ENCODE measurements around the gene GPR176. TPM values are rescaled to one million over a fixed set of nuclear protein-coding genes. Genes with fewer than 3 reads are reported as not detected.

GPR176 gene
- total RNA-seq, 1 donor from 2014 or later = 15.9 TPM

DNA sequence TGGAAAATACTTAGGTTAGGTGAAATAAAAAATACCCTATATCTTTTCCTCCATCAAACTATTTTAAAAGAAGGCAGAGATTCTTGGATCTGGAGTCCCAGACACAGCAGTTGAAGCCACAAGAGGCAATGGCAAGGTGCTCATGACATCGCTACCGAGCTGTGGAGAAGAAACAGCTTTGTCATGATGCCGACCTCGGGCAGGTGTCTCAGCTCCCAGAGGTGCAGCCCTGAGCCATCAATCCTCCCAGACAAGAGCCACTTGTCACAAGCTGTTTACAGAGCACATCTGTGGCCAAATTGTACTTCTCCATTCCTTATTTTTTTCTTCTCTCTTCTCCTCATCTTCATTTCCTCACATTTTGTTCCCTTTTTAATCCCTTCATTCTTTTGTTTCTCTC is 50.8 kb downstream of the GPR176 start:
- Mint-ChIP-seq H3K4me1 (ENCODE audit: low read depth, unreplicated experiment) (peaks cover 7% of the 10 kb centered on the region), H3K27ac (ENCODE audit: unreplicated experiment) (no peak overlapping the region)

DNA sequence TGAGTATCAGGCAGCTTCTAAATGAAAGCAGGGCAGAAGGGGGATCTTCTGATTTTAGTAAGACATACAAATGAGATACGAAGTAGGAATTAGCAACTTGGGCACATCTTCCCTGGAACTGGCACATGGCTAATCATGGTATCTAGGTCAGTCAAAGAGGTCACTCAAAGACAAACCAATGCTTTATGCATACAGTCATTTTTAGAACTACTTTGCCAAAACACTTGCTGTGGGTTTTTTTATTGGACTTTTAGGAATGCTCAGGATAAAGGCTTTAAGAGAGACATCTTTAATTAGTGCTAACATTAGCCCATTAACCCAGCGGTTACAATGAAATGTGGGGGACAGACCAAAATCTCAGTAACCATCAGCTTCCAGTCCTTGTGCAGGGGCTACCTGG is 51.7 kb downstream of the GPR176 start:
- Mint-ChIP-seq H3K4me3 (ENCODE audit: unreplicated experiment) (no peak overlapping the region), H3K4me1 (ENCODE audit: low read depth, unreplicated experiment) (peaks cover 7% of the 10 kb centered on the region), H3K9me3 (ENCODE audit: unreplicated experiment) (peaks cover 4% of the 10 kb centered on the region), H3K36me3 (ENCODE audit: unreplicated experiment) (no peaks in the 10 kb centered on the region), H3K27me3 (ENCODE audit: unreplicated experiment) (peaks cover 4% of the 10 kb centered on the region), H3K27ac (ENCODE audit: unreplicated experiment) (no peak overlapping the region)
- DNase-seq = no peak
- TF ChIP-seq, protein P1, sequence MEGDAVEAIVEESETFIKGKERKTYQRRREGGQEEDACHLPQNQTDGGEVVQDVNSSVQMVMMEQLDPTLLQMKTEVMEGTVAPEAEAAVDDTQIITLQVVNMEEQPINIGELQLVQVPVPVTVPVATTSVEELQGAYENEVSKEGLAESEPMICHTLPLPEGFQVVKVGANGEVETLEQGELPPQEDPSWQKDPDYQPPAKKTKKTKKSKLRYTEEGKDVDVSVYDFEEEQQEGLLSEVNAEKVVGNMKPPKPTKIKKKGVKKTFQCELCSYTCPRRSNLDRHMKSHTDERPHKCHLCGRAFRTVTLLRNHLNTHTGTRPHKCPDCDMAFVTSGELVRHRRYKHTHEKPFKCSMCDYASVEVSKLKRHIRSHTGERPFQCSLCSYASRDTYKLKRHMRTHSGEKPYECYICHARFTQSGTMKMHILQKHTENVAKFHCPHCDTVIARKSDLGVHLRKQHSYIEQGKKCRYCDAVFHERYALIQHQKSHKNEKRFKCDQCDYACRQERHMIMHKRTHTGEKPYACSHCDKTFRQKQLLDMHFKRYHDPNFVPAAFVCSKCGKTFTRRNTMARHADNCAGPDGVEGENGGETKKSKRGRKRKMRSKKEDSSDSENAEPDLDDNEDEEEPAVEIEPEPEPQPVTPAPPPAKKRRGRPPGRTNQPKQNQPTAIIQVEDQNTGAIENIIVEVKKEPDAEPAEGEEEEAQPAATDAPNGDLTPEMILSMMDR (IDR thresholded peaks at IDR 0.05; ENCODE audit: partially characterized antibody, unreplicated experiment) = no peak

More for the DNA sequence above, 50.8 kb downstream of the GPR176 start:
- H3K27me3 Mint-ChIP-seq (ENCODE audit: unreplicated experiment) = peaks cover 4% of the 10 kb centered on the region
- H3K36me3 Mint-ChIP-seq (ENCODE audit: unreplicated experiment) = no peaks in the 10 kb centered on the region
- H3K9me3 Mint-ChIP-seq (ENCODE audit: unreplicated experiment) = peaks cover 4% of the 10 kb centered on the region
- peak; percentile 38 for DNase-seq
- TF ChIP-seq, protein P1 (IDR thresholded peaks at IDR 0.05; ENCODE audit: partially characterized antibody, unreplicated experiment) = no peak
- H3K4me3 Mint-ChIP-seq (ENCODE audit: unreplicated experiment) = no peak overlapping the region

DNA sequence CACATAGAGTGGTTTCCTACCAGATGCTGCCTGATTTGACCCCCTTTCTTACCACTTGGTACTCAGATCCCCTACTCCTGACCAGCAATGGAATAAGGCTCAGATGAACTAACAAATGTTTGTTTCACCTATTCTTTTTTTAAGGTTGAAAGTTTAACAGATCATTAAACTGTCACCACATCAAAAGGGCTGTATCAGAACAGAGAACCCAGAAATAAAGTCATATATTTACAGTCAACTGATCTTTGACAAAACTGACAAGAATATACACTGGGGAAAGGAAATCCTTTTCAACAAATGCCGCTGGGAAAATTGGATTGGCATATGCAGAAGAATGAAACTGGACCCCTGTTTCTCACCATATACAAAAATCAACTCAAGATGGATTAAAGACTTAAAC is 56.0 kb downstream of the GPR176 start:
- TF ChIP-seq, protein P1 (IDR thresholded peaks at IDR 0.05; ENCODE audit: partially characterized antibody, unreplicated experiment) = no peak
- Mint-ChIP-seq H3K27ac (ENCODE audit: unreplicated experiment) (no peak overlapping the region), H3K9me3 (ENCODE audit: unreplicated experiment) (peaks cover under 1% of the 10 kb centered on the region), H3K36me3 (ENCODE audit: unreplicated experiment) (no peaks in the 10 kb centered on the region), H3K4me1 (ENCODE audit: low read depth, unreplicated experiment) (peaks cover under 1% of the 10 kb centered on the region), H3K27me3 (ENCODE audit: unreplicated experiment) (peaks cover under 1% of the 10 kb centered on the region), H3K4me3 (ENCODE audit: unreplicated experiment) (no peak overlapping the region)
- no peak for DNase-seq

DNA sequence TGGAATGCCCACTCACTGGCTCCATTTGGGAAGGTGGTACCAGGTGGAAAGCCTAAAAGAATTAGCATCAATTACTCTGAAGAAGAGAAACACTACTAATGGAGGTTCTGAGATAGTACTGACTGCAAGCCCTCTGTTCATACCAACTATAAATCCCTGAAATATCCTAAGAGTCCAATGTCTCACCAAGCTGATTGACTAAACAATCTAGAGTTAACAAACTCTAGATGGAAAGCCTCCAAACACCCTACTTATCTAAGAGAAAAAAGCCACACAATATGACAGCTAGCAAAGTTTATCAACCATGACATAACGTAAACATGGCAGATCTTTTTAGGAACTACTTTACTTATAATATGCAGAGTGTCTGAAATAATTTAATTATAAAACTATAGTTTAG is 59.2 kb downstream of the GPR176 start:
- Mint-ChIP-seq H3K4me3 (ENCODE audit: unreplicated experiment) (no peak overlapping the region), H3K4me1 (ENCODE audit: low read depth, unreplicated experiment) (no peaks in the 10 kb centered on the region), H3K27ac (ENCODE audit: unreplicated experiment) (no peak overlapping the region), H3K36me3 (ENCODE audit: unreplicated experiment) (no peaks in the 10 kb centered on the region), H3K27me3 (ENCODE audit: unreplicated experiment) (no peaks in the 10 kb centered on the region), H3K9me3 (ENCODE audit: unreplicated experiment) (no peaks in the 10 kb centered on the region)
- no peak for DNase-seq
- TF ChIP-seq, protein P1 (IDR thresholded peaks at IDR 0.05; ENCODE audit: partially characterized antibody, unreplicated experiment) = no peak

DNA sequence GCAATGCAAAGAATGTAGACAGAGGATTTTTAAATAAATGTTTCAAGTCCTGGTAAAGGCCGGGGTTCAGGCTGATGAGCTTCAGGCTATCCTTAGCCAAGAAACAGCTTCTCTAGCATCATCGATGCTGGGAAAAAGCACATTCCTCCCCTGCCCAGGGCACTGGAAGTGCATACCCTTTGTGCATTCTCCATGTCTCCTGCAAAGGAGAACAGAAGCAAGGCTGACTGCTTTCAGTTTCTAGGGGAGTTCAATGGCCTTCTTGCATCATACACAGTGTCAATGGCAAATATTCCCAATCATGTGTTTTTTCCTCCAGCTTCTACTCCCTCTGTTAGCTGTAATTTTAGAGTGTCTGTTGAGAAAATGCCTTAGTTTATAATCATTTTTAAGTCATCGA is 59.9 kb downstream of the GPR176 start:
- H3K9me3 Mint-ChIP-seq (ENCODE audit: unreplicated experiment) = no peaks in the 10 kb centered on the region
- H3K4me1 Mint-ChIP-seq (ENCODE audit: low read depth, unreplicated experiment) = no peaks in the 10 kb centered on the region
- no peak for DNase-seq
- H3K27me3 Mint-ChIP-seq (ENCODE audit: unreplicated experiment) = no peaks in the 10 kb centered on the region
- no peaks in the 10 kb centered on the region for H3K36me3 Mint-ChIP-seq (ENCODE audit: unreplicated experiment)
- TF ChIP-seq, protein P1 (IDR thresholded peaks at IDR 0.05; ENCODE audit: partially characterized antibody, unreplicated experiment) = no peak
- no peak overlapping the region for H3K4me3 Mint-ChIP-seq (ENCODE audit: unreplicated experiment)
- no peak overlapping the region for H3K27ac Mint-ChIP-seq (ENCODE audit: unreplicated experiment)

Data from glutamatergic neuron (in vitro differentiated cells).